Activated T-cell treated with anti-CD3 and anti-CD28 coated beads, Interleukin-2, amount 50 U/mL, for 4 hours (primary cell): ENCODE results near the gene ADCY10. TPM values are rescaled to one million over a fixed set of nuclear protein-coding genes. Genes with fewer than 3 reads are reported as not detected.
"Not testable (repeated sequence)": the region's sequence is repeated elsewhere in the genome, so short reads cannot be mapped to it uniquely, and the experiment has no call there.

Experiments used
- ATAC-seq, 2 donors: fragments of 200-7000 bp; cut with Tn5 transposase; one replicate each; pipeline ENCODE4 v1.10.0; 2021
- DNase-seq: peaks from one replicate; pipeline ENCODE4 v3.0.0-alpha.2; 2020
- H3K27me3 Mint-ChIP-seq: one replicate; pipeline ENCODE4 v1.8.0; 2021; ENCODE audit warnings: low read depth, mixed read lengths
- H3K36me3 Mint-ChIP-seq: one replicate; pipeline ENCODE4 v1.8.0; 2022; ENCODE audit warnings: mixed read lengths; ENCODE audit not compliant: insufficient read depth
- H3K4me1 Mint-ChIP-seq: one replicate; pipeline ENCODE4 v1.8.0; 2021; ENCODE audit warnings: low read depth, mixed read lengths
- H3K4me3 Mint-ChIP-seq: one replicate; pipeline ENCODE4 v1.8.0; 2021; ENCODE audit warnings: mild to moderate bottlenecking, moderate library complexity, mixed read lengths
- H3K9me3 Mint-ChIP-seq: one replicate; pipeline ENCODE4 v1.8.0; 2021; ENCODE audit warnings: mixed read lengths
- total RNA-seq, 3 donors: library from RNA; stranded (reverse); gene quantifications; one replicate each; pipeline ENCODE4 v1.2.1, GENCODE V29; 2021

Gene ADCY10
- total RNA-seq, 3 donors from 2014 or later, result not detected

DNA sequence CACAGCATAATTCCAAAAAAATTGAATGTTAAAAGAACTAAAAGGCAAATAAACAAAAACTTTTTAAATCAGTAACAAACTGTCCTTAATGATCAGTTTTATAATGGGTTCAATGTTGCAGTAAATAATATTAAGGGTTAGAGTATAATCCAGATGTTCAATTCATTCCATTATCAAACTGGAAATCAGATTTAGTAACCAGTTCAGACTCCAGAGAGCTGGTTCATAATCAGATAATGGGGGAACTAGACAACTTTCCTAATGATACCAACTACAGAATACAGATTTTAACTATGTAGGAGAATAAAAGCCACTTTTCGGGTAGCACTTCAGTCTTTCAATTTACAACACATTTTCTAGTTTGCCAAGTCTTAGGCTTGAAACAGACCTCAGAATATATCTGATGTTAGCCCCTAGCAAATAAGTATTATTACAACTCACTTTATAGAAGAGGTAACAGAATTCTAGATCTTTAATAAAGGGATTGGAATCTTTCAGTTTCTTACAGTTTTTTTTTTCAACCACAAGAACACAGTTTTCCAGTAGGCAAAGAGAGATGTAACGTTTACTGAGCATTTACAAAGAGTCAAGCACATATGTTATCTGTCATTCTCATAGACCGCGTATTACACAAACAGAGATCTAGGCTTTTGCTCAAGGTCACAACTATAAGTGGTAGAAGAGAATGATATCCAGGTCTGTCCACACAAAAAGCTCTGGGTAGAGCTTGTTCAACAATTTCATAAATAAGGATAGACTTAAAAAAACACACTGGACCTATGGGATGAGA is 20.7 kb upstream of the ADCY10 start:
- no peaks in the 10 kb centered on the region for H3K9me3 Mint-ChIP-seq
- H3K4me1 Mint-ChIP-seq, result peaks cover 34% of the 10 kb centered on the region
- DNase-seq, result no peak
- ATAC-seq, result no peak
- no peaks in the 10 kb centered on the region for H3K36me3 Mint-ChIP-seq
- H3K4me3 Mint-ChIP-seq, result peak overlapping the region; percentile 91
- H3K27me3 Mint-ChIP-seq, result no peaks in the 10 kb centered on the region

- ATAC-seq, result no peak
- Mint-ChIP-seq H3K4me3 (peak overlapping the region; percentile 42), H3K36me3 (no peaks in the 10 kb centered on the region), H3K9me3 (no peaks in the 10 kb centered on the region), H3K27me3 (no peaks in the 10 kb centered on the region), H3K4me1 (peaks cover 34% of the 10 kb centered on the region)
- DNase-seq, result no peak
Observed at GRCh38 chr1:167933788-167934187, 19.9 kb upstream of the ADCY10 start.

GRCh38 chr1:167929725-167930124 is 15.8 kb upstream of the ADCY10 start:
- ATAC-seq, result no peak

DNA sequence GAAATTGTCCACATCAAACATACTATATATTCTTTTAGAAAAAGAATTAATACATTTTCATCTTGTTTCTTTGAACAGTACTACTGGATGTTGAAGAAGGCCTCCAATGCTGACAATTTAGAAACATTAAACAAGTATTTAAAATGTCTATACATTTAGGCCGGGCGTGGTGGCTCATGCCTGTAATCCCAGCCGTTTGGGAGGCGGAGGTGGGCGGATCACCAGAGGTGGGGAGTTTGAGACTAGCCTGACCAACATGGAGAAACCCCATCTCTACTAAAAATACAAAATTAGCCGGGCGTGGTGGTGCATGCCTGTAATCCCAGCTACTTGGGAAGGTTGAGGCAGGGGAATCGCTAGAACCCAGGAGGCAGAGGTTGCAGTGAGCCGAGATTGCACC is 15.0 kb upstream of the ADCY10 start:
- H3K36me3 Mint-ChIP-seq, H3K4me1 Mint-ChIP-seq, H3K27me3 Mint-ChIP-seq, H3K9me3 Mint-ChIP-seq, H3K4me3 Mint-ChIP-seq, ATAC-seq, DNase-seq: not testable (repeated sequence)

More at GRCh38 chr1:167929725-167930124, 15.8 kb upstream of the ADCY10 start:
- H3K27me3 Mint-ChIP-seq, result no peaks in the 10 kb centered on the region
- H3K4me1 Mint-ChIP-seq, result peaks cover 16% of the 10 kb centered on the region
- no peak overlapping the region for H3K4me3 Mint-ChIP-seq
- no peak for DNase-seq
- peaks cover 4% of the 10 kb centered on the region for H3K36me3 Mint-ChIP-seq
- no peaks in the 10 kb centered on the region for H3K9me3 Mint-ChIP-seq

DNA sequence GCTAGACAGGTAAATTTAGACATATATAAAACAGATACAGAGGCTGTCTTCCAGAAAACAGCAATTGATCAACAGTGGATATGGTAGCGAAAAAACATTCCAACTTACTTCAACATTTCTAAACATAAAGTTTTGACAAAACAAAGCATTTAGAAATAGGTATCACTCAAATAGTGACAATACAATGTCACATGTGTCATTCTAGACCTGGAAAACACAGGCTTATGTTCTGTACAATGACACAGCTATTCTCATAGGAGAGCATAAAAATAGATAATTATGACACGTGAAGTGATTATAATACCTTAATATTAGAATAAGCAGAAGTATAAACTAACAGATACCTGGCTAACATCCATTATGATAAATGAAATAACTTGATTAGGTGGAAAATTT is 14.5 kb upstream of the ADCY10 start:
- H3K4me1 Mint-ChIP-seq, result peaks cover 5% of the 10 kb centered on the region
- no peaks in the 10 kb centered on the region for H3K27me3 Mint-ChIP-seq
- ATAC-seq (no peak), DNase-seq (no peak)
- no peak overlapping the region for H3K4me3 Mint-ChIP-seq
- H3K9me3 Mint-ChIP-seq, result no peaks in the 10 kb centered on the region
- H3K36me3 Mint-ChIP-seq, result peaks cover 4% of the 10 kb centered on the region

DNA sequence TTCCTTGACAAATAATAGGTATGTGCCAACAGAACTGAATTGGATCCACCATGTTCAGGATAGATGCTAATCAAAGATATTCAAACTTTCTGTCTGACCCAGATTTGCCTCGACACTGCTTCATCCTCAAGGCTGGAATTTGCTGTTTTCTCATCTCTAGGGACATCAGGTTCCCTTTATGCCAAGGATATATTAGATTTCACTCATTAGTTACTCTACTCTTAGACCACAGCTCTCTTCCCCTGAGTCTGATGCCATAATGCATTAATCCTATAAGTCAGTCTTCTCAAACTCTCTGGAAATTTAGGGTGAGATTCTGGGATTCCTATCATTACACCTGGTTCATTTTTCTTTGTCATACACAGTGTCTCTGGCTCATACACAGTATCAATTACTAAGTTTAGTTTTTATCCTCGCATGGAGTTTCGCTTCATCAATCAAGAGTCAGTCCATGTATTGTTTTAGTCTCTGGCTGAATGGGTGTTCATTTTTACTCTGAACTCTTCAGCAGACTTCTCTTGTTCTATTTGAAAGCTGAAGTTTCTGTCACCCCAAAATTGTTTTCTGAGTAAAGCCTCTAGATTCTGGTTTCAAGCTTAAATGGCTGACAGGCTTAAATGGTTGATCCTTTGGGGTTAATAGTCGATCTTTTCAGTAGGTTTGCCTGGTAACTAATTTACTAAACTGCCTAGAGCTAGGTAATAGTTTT is 13.3 kb upstream of the ADCY10 start:
- ATAC-seq (no peak), DNase-seq (no peak)
- peaks cover 9% of the 10 kb centered on the region for H3K36me3 Mint-ChIP-seq
- H3K27me3 Mint-ChIP-seq, result no peaks in the 10 kb centered on the region
- H3K4me1 Mint-ChIP-seq, result peaks cover 5% of the 10 kb centered on the region
- H3K4me3 Mint-ChIP-seq, result no peak overlapping the region
- H3K9me3 Mint-ChIP-seq, result no peaks in the 10 kb centered on the region

GRCh38 chr1:167926486-167926997 is 12.6 kb upstream of the ADCY10 start:
- Mint-ChIP-seq H3K4me3 (no peak overlapping the region), H3K27me3 (no peaks in the 10 kb centered on the region), H3K4me1 (peaks cover 6% of the 10 kb centered on the region), H3K9me3 (no peaks in the 10 kb centered on the region), H3K36me3 (peaks cover 9% of the 10 kb centered on the region)
- no peak for ATAC-seq
- DNase-seq, result no peak

DNA sequence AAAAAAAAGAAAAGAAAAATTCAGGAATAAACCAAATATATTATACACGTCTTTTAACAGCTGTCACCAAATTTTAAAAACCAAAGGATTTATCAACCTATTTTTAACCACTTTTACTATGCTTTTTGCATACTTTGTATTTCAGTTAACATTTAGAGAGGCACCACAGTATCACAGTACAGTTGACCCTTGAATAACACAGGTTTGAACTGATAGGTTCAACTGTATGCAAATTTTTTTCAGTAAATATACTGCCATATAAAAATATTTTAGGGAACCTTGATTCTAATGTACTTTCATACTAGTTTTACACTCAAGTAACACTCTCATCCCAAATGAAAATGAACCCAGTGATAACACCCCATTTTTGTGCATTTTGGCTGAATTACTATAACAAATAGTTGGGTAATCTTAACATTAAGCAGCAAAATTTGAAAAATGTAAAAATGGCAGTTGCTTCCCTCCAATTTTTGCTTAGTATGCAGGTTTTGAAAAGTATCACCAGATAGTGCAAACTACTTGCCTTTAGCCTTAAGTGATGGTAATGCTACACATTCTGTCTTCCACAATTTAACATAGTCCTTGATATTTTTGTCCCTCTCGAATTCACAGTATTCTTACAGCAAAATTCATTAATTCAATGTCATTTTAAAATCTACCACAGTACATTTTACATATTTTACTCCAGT is 10.8 kb upstream of the ADCY10 start:
- Mint-ChIP-seq H3K4me1 (peaks cover 4% of the 10 kb centered on the region), H3K9me3 (no peaks in the 10 kb centered on the region), H3K4me3 (no peak overlapping the region), H3K36me3 (peaks cover 13% of the 10 kb centered on the region), H3K27me3 (no peaks in the 10 kb centered on the region)
- no peak for DNase-seq
- no peak for ATAC-seq

DNA sequence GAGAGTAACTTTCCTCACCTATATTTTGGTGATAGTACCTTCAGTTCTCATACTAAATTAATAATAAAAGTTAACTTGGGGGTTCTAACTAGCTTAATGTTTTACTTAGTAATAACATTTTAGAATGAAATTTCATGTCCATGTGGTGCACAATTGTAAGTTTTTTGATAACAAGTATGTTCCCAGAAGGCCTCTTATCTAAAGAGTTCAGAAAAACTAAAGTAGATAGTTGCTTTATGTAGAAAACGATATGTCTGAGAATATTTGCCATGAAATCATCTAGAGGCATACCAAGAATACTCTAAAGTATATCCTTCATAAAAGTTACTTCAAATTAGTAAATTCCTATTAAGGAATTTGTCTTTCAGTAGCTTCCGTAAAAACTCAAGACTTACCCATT is 10.2 kb upstream of the ADCY10 start:
- Mint-ChIP-seq H3K9me3 (no peaks in the 10 kb centered on the region), H3K27me3 (no peaks in the 10 kb centered on the region), H3K36me3 (peaks cover 15% of the 10 kb centered on the region), H3K4me3 (no peak overlapping the region), H3K4me1 (peaks cover 4% of the 10 kb centered on the region)
- ATAC-seq (no peak), DNase-seq (no peak)

- peaks cover 15% of the 10 kb centered on the region for H3K36me3 Mint-ChIP-seq
- no peaks in the 10 kb centered on the region for H3K9me3 Mint-ChIP-seq
- DNase-seq (no peak), ATAC-seq (no peak)
- peaks cover 4% of the 10 kb centered on the region for H3K4me1 Mint-ChIP-seq
- H3K4me3 Mint-ChIP-seq, result no peak overlapping the region
- no peaks in the 10 kb centered on the region for H3K27me3 Mint-ChIP-seq
Observed at GRCh38 chr1:167923324-167924056, 9.6 kb upstream of the ADCY10 start.

GRCh38 chr1:167922611-167923074 is 8.7 kb upstream of the ADCY10 start:
- H3K27me3 Mint-ChIP-seq, result no peaks in the 10 kb centered on the region
- no peak overlapping the region for H3K4me3 Mint-ChIP-seq
- H3K4me1 Mint-ChIP-seq, result peaks cover 4% of the 10 kb centered on the region
- no peaks in the 10 kb centered on the region for H3K9me3 Mint-ChIP-seq
- no peak for ATAC-seq
- H3K36me3 Mint-ChIP-seq, result peaks cover 15% of the 10 kb centered on the region
- no peak for DNase-seq

- ATAC-seq (no peak), DNase-seq (no peak)
- no peaks in the 10 kb centered on the region for H3K9me3 Mint-ChIP-seq
- peaks cover 4% of the 10 kb centered on the region for H3K4me1 Mint-ChIP-seq
- H3K4me3 Mint-ChIP-seq, result no peak overlapping the region
- peaks cover 13% of the 10 kb centered on the region for H3K36me3 Mint-ChIP-seq
- no peaks in the 10 kb centered on the region for H3K27me3 Mint-ChIP-seq
Observed at GRCh38 chr1:167922023-167922422, 8.1 kb upstream of the ADCY10 start.

DNA sequence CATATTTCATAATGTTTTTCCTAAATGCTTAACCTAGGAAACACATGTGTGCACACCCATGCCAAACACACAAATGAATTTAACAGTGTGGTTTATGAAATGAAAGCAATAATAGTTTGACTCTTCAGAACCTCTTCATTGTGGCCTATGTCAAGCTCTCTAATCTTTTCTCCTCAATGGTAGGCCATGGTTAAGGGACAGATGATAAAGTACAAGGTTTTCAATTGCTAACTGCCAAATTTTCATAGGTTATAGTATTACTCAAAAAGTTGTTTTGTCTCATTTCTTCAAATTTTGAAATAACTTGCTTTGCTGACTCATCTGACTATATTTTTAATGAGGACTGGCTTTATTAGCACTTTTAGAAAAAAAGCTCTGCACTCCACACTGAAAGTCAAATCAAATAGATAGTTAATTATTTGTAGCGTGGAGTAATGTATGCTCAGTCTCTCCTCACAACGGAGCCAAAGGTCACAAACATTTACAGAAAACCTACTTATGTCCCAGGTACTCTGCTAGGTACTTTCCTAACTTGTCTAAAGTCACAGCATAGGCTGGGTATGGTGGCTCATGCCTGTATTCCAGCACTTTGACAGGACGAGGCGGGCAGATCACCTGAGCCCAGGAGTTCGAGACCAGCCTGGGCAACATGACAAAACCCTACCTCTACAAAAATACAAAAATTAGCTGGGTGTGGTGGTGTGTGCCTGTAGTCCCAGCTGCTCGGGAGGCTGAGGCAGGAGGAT is 3.0 kb upstream of the ADCY10 start:
- H3K27me3 Mint-ChIP-seq, result no peaks in the 10 kb centered on the region
- no peaks in the 10 kb centered on the region for H3K9me3 Mint-ChIP-seq
- H3K36me3 Mint-ChIP-seq, result peaks cover 9% of the 10 kb centered on the region
- H3K4me1 Mint-ChIP-seq, result no peaks in the 10 kb centered on the region
- ATAC-seq (no peak), DNase-seq (no peak)
- H3K4me3 Mint-ChIP-seq, result no peak overlapping the region
